HG03439 (cell line): ENCODE measurements around the gene PLEKHM2.
"Not testable (repeated sequence)": the region's sequence is repeated elsewhere in the genome, so short reads cannot be mapped to it uniquely, and the experiment has no call there.

Experiments used
- ATAC-seq: cut with Tn5 transposase; IDR thresholded peaks from one replicate; pipeline ENCODE4 v1.9.1; 2021; ENCODE audit warnings: mild to moderate bottlenecking, moderate library complexity; ENCODE audit not compliant: unreplicated experiment

Gene PLEKHM2

GRCh38 chr1:15684042-15684461, at the start of gene PLEKHM2:
Gene PLEKHM2 (plus strand): TSS chr1:15684320. CDS start chr1:15684559, 239 bp downstream.
- no peak for ATAC-seq

DNA sequence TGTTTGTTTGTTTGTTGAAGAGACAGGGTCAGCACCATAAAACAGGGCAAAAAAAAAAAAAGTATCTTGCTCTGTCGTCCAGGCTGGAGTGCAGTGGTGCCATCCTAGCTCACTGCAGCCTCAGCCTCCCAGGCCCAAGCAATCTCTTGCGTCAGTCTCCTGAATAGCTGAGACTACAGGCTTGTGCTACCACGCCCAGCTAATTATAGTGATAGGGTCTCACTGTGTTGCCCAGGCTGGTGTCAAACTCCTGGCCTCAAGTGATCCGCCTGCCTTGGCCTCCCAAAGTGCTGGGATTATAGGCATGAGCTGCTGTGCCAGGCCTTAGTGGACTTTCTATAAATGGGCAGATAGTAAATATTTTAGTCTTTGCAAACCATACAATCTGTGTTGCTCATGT, 47.7 kb upstream of the PLEKHM2 start:
- ATAC-seq = no peak

GRCh38 chr1:15637826-15638225, 46.3 kb upstream of the PLEKHM2 start:
- no peak for ATAC-seq

DNA sequence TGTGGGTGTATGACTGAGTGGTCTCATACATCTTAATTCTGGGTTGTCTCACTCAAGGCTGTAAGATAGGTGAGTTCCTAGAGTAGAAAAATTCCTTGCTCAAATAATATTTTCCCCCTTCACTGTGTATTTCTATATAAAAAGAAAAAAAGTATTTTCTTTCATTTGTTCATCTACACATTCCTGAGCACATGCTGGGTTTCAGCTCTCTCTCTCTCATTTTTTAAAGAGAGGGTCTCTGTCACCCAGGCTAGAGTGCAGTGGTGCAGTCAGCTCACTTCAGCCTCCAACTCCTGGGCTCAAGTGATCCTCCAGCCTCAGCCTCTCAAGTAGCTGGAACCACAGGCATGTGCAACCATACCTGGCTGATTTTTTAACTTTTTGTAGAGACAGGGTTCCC, 44.9 kb upstream of the PLEKHM2 start:
- no peak for ATAC-seq

DNA sequence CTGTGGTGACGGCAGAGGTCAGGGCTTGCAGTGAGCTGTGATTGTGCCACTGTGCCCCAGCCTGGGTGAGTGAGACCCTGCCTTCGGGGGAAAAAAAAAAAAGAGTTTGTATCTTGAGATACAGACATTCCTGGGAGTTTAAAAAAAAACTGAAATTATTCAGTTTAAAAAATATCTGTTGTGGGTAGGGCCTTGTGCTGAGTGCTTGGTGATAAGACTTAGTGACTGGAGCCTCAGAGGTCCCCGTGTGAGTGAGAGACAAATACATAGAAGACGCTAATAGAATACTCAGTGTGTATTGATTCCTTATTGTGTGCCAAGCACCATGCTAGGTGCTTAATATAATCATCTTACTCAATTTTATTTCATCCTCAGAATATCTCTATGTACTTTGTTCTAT, 44.2 kb upstream of the PLEKHM2 start:
- ATAC-seq = no peak

DNA sequence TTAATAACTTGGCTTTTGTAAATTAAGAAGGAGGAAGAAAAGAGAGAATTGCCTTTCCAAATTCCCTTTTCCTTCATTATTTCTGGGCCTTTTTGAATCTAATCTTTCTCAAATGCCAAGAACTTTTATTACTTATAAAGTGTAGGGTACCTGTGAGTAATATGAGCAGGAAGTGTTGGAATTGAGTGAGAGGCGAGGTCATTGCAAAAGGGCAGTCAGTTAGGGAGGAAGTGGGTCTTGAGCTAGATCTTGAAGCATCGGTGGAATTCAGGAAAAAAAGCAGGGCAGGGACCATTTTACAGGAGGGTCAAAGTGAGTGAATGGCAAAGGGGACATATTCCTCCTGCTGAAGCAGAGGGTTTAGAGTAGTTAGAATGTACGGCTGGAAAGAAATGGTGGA, 43.5 kb upstream of the PLEKHM2 start:
- ATAC-seq = no peak

DNA sequence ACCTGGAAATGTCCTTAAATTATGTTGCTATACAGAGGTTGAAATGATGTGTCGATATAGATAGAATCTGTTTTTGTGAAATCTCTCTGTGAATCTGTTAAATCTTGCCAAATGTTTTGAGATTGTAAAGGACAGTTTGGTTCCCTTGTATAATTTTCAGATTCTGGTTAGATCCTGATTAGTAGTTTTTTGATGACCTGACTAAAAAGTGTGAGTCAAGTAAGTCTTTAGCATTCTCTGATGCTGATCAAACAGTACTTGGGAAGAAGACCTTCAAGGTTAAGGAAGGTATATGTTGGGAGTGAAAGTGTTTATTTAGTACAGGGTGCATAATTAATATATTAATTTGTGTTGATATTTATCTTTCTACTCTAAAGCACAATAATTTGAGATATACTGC, 34.2 kb upstream of the PLEKHM2 start:
- ATAC-seq = no peak

DNA sequence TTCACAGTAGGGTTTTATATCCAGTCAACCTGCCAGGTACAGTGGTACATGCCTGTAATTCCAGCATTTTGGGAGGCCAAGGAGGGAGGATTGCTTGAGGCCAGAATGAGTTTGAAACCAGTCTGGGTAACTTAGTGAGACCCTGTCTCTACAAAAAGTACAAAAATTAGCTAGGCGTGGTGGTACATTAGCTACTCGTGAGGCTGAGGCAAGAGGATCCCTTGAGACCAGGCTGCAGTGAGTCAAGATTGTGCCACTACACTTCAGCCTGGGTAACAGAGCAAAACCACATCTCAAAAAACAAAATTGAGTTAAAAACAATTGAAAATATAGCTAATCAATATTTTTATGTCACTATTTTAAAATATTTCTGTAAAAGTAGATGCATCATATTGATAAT, 33.7 kb upstream of the PLEKHM2 start:
- no peak for ATAC-seq

DNA sequence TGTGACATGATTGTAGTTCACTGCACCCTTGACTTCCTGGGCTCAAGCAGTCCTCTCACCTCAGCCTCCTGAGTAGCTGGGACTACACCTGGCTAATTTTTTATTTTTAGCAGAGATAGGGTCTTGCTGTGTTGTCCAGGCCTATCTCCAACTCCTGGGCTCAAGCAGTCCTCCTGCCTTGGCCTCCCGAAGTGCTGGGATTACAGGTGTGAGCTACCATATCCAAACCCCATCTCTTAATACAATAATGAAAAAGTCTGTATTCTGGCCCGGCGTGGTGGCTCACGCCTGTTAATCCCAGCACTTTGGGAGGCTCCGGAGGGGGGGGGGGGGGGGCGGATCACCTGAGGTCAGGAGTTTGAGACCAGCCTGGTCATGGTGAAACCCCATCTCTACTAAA, 32.0 kb upstream of the PLEKHM2 start:
- not testable (repeated sequence) for ATAC-seq

DNA sequence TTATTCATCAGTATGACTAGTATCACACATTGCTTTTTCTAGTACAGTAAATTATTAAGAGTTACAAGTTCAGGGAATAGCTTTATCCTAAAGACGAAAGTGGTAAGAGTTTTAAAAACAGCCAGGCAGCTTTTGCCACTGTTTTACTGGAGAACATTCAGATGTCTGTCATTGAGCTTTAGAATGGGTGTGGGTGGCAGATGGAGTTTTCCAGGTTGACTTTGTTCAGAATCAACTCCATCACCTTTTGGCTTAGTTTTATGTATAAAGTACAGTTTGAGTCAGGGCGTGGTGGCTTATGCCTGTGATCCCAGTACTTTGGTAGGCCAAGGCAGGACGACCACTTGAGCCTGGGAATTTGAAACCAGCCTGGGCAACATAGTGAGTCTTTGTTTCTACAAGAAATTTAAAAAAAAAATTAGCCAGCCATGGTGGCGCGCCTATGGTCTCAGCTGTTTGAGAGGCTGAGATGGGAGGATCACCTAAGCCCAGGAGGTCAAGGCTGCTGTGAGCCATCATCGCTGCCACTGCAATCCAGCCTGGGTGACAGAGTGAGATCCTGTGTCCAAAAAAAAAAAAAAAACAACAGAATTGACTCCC, 29.9 kb upstream of the PLEKHM2 start:
- no peak for ATAC-seq

DNA sequence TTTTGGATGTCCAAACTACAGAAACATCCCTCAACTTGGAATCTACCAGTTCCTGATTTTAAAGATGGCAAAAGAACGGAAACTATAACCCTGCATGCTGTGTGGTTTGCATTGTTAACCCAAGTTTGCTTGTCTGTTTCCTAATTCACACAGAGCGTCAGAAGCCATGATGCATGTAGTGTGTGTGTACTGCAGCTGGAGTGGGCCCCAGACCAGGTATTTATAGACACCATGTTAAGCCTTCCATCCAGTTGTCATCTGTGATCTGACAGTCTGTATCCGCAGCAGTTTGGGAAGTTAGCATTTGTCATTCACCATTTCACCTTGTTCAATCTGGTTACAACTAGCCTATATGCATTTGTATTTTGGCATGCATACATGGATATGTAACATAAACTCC, 27.7 kb upstream of the PLEKHM2 start:
- ATAC-seq = no peak

DNA sequence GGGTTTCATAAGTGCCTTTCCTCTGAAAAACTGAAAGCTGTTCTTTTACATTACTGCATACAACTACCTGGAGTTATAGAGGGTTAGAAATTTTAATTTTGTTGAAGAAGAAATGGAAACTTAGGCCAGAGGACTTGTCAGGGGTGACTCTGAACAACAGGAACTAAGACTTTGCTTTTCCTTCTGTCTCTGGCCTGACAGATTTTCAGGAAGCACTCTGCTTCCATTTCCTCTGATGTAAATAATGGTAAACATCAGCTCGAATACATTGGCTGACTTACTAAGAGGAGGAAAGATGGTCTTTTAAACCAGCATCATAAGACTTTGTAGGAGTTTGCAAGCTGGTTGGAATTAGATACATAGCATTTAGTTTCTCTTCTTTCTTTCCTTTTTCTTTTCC, 27.1 kb upstream of the PLEKHM2 start:
- no peak for ATAC-seq

- ATAC-seq = no peak
These were observed 24.0 kb upstream of the PLEKHM2 start for GRCh38 chr1:15660151-15660550.

DNA sequence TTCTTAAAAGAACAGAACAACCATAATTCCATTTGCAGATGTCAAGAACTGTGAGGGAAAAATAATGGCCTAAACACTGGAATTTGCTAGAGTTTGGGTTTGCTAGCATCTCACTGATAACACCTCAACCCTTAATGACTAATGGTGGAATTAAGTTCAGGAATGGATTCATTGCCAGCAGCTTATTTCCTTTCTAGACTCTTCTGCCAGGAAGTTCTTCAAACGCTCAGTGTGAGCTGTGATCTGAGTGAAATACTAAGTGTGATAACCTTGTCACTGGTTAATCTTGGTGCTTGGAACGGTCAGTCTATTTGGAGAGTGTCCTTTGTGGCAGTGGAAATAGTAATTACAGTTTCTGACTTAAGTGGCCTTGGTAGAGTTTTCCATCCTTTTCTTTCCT, 21.6 kb upstream of the PLEKHM2 start:
- ATAC-seq = no peak

DNA sequence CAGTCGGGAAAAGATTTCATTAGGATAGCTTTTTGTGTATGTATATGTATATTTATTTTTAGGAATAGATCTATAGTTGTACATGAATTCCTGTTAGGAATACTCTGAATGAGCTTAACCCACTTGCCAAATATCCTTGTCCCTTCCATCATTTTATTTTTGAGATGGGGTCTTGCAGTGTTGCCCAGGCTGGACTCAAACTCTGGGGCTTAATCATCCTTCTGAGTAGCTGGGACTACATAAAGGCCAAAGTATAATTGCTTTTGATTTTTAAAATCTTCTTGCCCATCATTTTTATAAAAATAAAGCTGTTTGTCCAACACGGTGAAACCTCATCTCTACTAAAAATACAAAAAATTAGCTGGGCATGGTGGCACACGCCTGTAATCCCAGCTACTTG, 20.2 kb upstream of the PLEKHM2 start:
- ATAC-seq = no peak

GRCh38 chr1:15667362-15667761, 16.8 kb upstream of the PLEKHM2 start:
- ATAC-seq = no peak

DNA sequence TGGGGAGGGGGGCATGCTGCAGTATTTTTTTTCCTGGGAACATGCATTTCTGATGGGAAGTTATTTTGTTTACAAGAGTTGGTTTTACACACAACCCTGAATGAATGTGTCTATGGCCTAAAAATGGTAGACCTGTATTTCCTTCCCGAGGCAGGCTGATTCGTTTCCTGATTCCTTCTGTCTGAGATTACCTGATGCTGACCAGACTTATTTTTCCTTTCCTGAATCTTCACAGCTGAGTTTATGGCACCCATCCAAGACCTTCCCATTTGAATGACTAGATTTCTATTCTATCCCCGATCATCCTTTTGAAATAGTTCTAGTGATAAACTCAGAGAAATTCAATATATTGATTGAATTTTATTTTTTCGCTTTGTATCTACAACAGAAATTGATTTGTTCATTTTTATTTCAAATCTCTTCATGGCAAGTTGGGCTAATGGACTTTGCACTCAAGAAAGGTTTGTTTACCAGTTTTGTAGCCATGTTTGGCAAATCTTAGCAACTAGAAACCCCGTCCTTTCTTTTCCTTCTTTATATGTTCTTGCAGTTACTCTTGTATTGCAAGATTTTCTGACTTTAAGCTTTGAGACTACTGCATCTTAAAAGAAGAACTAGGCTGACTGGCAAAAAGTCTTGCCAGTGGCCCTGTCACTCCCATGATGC, 15.9 kb upstream of the PLEKHM2 start:
- no peak for ATAC-seq

DNA sequence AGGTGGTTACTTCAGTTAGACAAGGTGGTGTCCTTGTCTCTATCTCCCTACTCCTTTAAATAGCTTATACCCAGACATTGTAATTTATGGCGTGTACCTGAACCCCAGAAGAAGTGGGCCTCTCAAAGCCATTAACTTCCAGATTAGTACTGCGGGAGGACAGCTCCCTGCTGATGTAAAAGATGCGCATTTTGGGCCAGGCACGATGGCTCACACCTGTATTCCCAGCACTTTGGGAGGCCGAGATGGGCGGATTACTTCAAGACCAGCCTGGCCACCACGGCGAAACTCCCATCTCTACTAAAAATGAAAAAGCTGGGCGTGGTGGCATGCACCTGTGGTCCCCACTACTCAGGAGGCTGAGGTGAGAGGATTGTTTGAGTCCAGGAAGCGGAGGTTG, 15.0 kb upstream of the PLEKHM2 start:
- no peak for ATAC-seq

GRCh38 chr1:15669864-15670263, 14.3 kb upstream of the PLEKHM2 start:
- ATAC-seq = no peak

- no peak for ATAC-seq
These were observed 12.7 kb upstream of the PLEKHM2 start for GRCh38 chr1:15671430-15671829.

DNA sequence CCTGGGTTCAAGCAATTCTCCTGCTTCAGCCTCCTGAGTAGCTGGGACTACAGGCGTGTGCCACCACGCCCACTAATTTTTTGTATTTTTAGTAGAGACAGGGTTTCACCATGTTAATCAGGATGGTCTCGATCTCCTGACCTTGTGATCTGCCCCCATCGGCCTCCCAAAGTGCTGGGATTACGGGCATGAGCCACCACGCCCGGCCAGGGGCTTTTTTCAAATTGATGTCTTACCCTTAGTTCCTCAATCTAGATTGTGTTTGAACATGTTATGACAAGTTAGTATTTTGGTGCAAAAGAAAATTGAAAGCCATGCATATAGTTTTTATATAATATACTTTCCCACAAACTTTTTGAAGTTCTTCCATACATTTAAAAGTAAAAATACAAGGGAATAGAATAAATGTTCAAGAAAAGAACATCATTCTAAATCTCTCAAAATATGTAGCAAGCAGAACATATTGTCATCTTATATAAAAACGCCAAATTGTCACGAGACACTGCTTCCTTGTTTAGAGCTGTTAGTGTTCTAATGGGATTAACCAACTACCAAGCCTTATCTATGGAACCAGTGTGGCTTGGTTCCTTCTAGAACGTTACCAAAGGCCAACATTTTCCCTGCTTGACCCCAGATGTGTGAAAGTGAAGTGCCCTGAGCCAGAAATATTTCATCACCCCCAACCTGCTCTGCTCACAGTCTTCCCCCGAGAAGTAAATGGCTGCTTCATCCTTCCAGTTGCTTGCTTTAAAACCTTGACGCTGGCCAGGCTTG, 9.5 kb upstream of the PLEKHM2 start:
- no peak for ATAC-seq

DNA sequence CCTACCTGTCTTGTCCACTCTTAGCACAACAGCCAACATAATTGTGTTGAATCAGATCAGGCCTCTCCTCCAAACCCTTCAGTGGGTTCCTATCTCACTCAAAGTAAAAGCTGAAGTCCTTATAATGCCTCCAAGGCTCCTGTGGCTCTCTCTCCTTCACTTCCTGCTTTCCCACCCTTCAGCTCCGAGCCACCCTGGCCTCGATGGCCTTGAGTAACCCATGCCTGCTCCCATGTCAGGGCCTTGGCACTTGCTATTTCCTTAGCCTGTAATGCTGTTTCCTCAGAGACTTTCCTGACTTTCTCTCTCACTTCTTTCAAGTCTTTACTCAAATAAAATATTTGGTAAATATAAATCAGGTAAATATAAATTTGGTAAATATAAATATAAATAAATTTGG, 8.1 kb upstream of the PLEKHM2 start:
- no peak for ATAC-seq
